Fibroblast of skin of abdomen (primary cell): Measurements from ENCODE around the gene NBPF4. TPM values are rescaled to one million over a fixed set of nuclear protein-coding genes. Genes with fewer than 3 reads are reported as not detected.
"Not testable (repeated sequence)": the region's sequence is repeated elsewhere in the genome, so short reads cannot be mapped to it uniquely, and the experiment has no call there.

Experiments
- DNase-seq: peaks from one replicate; pipeline ENCODE4 v3.0.0-alpha.2; 2013
- polyA plus RNA-seq, 2 experiments: library from polyadenylated mRNA; unstranded; fragments of 120-200 nt; gene quantifications; one replicate each; pipeline ENCODE4 v1.2.1, GENCODE V29; 2013; ENCODE audit not compliant: insufficient read length in 2 of 2

Gene NBPF4
- polyA plus RNA-seq (2013, experiment 1 of 2; ENCODE audit: insufficient read length), result not detected
- polyA plus RNA-seq (2013, experiment 2 of 2; ENCODE audit: insufficient read length), result not detected

- not testable (repeated sequence) for DNase-seq
Observed at GRCh38 chr1:108243976-108244375, at the start of gene NBPF4. Gene NBPF4 (minus strand): TSS chr1:108244076. CDS start chr1:108243761, 315 bp downstream.

DNA sequence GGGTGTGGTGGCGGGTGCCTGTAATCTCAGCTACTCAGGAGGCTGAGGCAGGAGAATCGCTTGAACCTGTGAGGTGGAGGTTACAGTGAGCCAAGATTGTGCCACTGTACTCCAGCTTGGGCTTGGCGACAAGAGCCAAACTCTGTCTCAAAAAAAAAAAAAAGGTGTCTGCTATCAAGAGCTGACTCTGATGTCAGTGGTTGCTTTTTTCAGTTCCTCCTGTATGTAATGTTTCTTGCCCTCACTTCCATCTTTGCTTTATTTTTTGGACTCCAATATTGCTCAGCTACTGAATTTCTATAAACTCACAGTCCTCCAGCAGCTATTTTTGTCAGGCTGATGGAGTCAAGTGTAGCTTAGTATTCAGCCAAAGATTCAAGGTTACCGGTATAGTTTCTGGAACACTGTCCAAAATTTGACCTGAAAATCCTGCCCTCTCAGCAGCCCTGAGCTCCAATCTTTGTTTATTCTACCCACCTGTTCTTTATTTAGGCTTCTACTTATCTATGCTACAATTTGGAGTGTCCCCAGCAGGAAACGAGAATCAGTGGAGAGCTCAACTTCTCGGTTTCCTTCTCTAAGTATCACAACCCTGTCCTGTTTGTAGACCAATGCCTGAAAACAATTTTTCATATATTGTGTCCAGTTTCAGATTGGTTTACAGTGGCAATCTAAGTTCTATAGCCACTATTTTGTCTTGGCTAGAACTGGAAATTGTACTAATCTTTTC lies 38.8 kb upstream of the NBPF4 start:
- not testable (repeated sequence) for DNase-seq

DNA sequence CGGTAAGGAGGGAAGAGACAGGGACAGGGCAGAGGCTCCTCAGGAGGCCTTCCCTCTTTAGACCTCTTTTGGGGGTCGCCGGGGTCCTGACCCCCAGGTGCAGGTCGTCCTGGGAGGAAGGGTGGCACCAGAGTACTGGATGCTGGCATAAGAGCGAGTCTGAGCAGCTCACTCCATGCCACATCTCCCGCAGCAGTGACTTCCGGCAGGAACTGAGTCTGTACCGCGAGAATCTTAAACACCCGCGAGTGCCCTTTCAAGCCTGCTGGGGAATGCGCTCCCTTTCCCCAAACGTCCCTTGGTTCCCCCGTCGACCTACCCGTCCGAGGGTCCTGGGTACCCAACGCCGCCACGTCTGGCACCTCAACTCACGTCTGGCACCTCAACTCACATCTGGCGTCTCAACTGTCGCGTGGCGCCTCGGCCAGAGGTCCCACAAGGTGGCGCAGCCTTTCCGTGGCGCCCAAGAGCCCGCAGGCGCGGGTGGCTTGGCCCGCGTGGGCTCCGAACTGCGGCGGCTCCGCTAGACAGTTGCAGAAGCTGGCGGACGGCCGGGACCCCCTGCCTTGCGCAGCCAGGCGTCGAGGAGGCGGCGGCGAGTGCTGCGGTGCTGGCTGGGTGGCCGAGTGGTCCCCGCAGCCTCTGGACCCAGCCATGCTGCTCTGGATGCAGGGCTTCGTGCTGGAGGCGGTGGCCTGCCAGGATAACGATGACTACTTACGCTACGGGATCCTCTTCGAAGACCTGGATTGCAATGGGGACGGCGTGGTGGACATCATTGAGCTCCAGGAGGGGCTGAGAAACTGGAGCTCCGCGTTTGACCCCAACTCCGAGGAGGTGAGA lies 28.8 kb upstream of the NBPF4 start:
- DNase-seq, result not testable (repeated sequence)

- DNase-seq, result not testable (repeated sequence)
Observed at GRCh38 chr1:108267097-108267496, 23.2 kb upstream of the NBPF4 start.

DNA sequence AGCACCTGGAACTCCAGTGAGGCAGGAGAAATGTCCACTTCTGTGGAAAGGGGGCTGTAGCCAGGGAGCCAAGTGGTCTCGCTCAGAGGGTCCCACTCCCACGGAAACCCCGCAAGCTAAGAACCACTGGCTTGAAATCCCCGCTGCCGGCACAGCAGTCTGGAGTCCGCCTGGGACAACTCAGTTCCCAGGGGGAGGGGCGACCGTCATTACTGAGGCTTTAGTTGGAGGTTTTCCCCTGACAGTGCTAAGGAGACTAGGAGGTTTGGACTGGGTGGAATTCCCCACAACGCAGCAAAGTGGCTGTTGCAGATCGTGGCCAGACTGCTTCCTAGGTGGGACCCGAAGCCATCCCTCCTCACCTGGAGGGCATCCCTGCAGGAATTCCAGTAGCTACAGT lies 18.1 kb upstream of the NBPF4 start:
- DNase-seq, result not testable (repeated sequence)

DNA sequence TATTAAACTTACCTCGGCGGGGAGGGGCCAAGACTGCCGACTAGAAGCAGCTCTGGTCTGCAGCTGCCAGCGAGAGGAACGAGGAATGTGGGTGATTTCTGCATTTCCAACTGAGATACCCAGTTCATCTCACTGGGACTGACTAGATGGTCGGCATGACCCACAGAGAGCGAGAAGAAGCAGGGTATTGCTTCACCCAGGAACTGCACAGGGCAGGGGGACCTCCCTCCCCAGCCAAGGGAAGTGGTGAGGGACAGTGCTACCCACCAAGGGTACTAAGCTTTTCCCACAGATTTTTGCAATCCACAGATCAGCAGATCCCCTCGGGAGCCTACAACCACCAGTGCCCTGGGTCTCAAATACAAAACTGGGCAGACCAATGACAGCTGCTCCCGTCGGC lies 17.6 kb upstream of the NBPF4 start:
- not testable (repeated sequence) for DNase-seq

DNA sequence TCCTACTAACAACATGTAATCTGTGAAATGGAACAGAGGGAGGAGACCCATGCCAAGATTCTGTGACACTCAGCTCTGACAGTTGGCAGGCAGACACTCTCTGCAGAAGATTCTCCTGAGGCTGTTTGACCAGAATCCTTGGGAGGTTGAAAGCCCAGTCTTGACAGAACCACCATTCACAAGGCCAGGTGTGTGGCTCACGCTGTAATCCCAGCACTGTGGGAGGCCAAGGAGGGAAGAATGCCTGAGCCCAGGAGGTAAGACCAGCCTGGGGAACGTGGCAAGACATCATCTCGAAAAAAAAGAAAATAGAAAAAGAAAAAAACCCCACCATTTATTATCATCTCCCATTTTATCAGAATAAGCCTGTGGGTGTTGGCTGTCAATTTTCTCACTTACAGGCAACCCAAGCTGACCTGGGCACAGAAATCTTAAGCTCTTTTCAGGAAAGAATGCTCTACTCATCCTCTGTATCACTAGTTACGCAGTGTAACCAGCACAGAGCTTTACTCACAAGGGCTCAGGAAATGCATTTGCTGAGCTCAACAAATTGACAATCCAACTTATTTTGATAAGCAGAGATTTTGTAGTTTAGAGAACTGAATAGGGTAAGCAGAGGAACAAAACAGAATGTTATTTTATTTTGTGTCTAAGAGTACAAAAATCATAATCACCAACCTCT lies 16.8 kb upstream of the NBPF4 start:
- DNase-seq, result not testable (repeated sequence)

- not testable (repeated sequence) for DNase-seq
Observed at GRCh38 chr1:108255426-108255825, 11.6 kb upstream of the NBPF4 start.

- not testable (repeated sequence) for DNase-seq
Observed at GRCh38 chr1:108239426-108239825, 4.5 kb downstream of the NBPF4 start.

DNA sequence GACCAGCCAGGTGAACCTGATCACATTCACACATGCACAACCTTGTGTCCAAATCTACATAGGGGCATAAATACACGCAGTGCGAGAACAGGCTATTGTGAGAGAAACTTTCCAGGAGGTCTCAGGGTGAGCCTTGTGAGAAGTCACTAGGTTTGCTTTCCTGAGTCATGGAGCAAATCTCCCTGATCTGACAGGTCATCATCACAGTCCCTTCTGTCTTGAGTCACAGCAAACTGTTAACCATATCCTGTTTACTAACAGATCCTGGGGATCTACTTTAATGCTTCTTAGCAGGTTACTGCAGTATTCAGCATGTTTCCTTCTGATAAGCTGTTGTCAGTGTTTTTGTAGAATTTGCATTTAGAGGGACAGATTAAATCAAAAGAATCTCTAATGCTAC lies 8.6 kb downstream of the NBPF4 start:
- not testable (repeated sequence) for DNase-seq

GRCh38 chr1:108232183-108232582 lies 11.7 kb downstream of the NBPF4 start:
- not testable (repeated sequence) for DNase-seq

DNA sequence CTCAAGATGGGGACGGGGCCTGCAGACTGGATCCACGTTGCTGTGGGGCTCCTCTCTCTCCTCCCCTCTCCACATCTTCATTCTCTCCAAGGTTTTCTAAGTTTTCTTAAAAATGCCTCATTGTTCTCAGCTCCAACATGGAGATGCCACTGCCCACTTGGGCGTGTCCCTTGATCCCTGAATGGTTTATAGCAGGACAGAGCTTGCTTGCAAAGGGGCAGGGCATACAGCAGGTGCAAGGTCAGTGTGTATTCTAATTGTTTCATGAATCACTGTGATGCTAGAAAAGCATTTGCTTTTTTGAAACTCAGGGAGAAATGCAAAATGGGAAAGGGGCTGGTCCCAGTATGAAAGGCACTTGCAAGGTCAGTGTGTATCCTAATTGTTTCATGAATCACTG lies 13.9 kb downstream of the NBPF4 start:
- DNase-seq, result not testable (repeated sequence)

GRCh38 chr1:108227772-108228171 lies 16.1 kb downstream of the NBPF4 start:
- DNase-seq, result not testable (repeated sequence)

- DNase-seq, result not testable (repeated sequence)
Observed at GRCh38 chr1:108226855-108227254, 17.0 kb downstream of the NBPF4 start.

DNA sequence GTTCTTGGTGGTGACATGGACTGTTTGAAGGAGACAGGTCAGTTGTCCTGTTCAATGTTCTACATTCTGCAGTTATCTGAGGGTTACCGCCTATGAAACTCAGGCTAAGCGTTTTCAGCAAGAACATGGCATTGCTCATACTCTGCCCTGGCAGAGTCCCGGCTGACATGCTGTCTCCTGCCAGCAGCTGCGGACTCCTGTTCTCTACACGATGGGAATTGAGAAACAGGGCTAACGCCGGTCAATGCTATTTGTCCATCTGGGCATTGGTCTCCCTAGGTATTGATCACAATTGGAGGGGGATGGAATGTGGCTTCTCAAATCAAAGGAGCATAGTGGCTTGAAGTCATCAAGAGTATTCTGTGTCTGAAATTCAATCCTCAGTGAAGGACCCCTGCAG lies 20.6 kb downstream of the NBPF4 start:
- DNase-seq, result not testable (repeated sequence)

GRCh38 chr1:108217515-108218174 lies 26.2 kb downstream of the NBPF4 start:
- not testable (repeated sequence) for DNase-seq

DNA sequence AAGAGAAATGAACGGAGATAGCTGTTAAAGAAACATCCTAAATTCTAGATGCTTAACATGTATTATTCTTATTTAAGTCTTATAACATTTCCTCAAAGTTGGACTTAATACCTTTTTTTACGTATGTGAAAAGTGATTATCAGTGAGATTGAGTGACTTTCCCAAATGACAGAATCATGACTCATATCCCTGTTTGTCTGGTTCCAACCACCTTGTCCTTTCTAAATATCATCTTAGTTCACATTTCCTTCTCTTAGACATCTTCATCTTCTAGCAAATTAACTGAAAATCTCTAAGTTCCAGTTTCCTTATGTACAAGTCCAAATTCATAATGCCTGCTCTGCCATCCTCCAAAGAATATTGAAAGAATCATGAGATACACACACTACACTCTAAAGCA lies 26.9 kb downstream of the NBPF4 start:
- DNase-seq, result not testable (repeated sequence)

DNA sequence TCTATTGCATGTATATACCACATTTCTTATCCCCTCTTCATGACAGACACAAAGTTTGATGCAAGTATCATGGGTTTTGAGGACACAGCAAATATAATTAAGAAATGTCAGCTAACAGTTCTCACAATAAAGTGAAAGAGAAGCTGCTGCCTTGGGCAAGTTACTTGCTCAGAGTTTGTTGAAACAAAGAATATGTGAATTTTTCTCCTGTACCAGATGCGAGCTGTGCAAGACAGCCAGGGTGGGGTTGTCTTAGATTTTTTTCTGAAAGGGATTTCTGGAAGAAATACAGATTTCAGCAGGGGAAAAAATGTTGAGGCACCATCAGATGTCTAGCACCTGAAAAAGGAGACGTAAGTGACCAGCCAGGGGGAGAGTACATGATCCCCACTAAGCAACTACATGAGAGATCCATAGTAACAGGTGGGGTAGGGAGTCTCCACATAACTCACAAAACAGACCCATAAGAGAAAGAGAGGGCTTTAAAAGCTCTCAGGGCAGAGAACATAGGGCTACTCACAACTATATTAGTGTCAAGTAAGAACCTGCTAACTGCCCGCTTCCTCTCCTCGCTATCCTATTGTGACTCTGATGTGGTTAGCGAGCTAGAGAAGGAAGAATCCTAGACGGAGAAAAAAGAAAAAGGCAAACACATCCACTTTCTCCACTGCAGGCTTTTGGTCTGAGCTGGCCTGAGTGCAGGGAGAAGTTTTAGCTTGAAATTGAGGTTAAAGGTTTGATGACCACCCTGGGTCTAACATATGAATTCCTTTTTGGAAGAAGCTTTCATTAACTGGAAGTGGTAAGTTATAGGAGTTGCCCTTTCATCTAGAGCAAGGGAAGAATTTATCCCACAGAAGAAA lies 27.6 kb downstream of the NBPF4 start:
- not testable (repeated sequence) for DNase-seq

- DNase-seq, result peak; percentile 6
Observed at GRCh38 chr1:108214641-108215465, 29.0 kb downstream of the NBPF4 start.

- no peak for DNase-seq
Observed at GRCh38 chr1:108211014-108211413, 32.9 kb downstream of the NBPF4 start.
